HFF-Myc (cell line): ENCODE data around the gene MIS18A.
"Not testable (repeated sequence)": the region's sequence is repeated elsewhere in the genome, so short reads cannot be mapped to it uniquely, and the experiment has no call there.

Experiments
- DNase-seq: peaks from one replicate; pipeline ENCODE4 v3.0.0-alpha.2; 2011; ENCODE audit warnings: low read depth; ENCODE audit errors: extremely low read depth
- H3K4me3 ChIP-seq: replicated peaks from 2 replicates; pipeline ENCODE4 v1.5.1; 2011; ENCODE audit warnings: low read depth, mild to moderate bottlenecking, control low read depth, low read length
- TF ChIP-seq, protein P1 (sequence below): IDR thresholded peaks from 2 replicates; pipeline ENCODE4 v1.5.1; 2012; ENCODE audit warnings: mild to moderate bottlenecking, low read depth, low read length, control low read depth; ENCODE audit errors: missing control alignments

MIS18A gene

DNA sequence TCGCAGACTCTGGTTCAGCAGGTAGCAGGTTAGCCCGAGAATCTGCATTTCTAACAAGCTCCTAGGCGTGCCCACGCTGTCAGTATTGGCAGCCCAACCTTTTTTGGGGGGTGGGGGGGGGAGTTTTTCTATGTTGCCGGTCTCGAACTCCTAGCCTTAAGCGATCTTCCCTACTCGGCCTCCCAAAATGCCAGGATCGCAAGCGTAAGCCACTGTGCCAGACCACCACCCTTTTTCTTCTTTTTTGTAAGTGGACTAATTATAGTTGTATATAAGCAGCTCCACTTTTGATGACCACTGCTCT lies 480 bp upstream of the MIS18A start:
- no peak for DNase-seq
- TF ChIP-seq, protein P1, sequence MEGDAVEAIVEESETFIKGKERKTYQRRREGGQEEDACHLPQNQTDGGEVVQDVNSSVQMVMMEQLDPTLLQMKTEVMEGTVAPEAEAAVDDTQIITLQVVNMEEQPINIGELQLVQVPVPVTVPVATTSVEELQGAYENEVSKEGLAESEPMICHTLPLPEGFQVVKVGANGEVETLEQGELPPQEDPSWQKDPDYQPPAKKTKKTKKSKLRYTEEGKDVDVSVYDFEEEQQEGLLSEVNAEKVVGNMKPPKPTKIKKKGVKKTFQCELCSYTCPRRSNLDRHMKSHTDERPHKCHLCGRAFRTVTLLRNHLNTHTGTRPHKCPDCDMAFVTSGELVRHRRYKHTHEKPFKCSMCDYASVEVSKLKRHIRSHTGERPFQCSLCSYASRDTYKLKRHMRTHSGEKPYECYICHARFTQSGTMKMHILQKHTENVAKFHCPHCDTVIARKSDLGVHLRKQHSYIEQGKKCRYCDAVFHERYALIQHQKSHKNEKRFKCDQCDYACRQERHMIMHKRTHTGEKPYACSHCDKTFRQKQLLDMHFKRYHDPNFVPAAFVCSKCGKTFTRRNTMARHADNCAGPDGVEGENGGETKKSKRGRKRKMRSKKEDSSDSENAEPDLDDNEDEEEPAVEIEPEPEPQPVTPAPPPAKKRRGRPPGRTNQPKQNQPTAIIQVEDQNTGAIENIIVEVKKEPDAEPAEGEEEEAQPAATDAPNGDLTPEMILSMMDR: no peak
- H3K4me3 ChIP-seq: peak overlapping the region; percentile 85

DNA sequence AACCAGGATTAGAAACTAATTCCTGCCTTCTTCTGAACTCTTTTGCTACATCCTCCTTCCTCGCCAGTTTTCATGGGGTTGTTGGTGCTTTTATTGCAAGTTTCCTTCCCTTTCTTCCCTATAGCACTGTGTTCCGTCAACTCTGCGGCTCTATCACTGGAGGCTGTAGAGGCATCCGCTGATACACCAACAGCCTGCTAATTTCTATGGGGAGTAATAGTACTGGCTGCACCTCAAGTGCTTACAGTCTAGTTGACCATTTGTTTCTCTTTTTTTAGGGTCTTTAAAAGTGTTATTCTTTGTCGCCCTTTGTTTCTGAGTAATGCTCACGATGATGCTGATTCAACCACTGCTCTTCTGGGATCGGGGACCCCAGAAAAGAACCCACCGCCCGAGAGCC lies 746 bp downstream of the MIS18A start:
- TF ChIP-seq, protein P1: no peak
- H3K4me3 ChIP-seq: peak overlapping the region; percentile 85
- no peak for DNase-seq

- DNase-seq: no peak
- TF ChIP-seq, protein P1: no peak
- H3K4me3 ChIP-seq: no peak overlapping the region
Observed at GRCh38 chr21:32276671-32277070, 2.2 kb downstream of the MIS18A start.

DNA sequence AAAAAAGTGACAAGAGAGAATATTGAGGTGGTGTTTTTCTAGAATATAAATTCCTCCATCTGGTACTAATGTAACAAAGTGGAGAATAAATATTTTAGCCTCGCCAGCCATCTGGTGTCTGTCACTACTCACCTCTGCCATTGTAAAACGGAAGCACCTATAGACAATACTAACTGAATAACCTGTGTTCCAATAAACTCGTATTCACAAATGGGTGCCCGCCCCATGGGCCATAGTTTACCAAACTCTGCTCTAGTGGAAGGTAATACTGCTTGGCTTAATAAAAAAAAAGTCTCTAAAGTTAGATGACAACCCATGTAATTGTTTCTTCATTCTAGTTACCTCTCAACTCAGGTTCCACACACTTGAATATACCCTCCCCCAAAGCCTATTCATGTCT lies 8.1 kb downstream of the MIS18A start:
- no peak for DNase-seq
- H3K4me3 ChIP-seq: no peak overlapping the region
- TF ChIP-seq, protein P1: no peak

- DNase-seq: not testable (repeated sequence)
Observed at GRCh38 chr21:32265321-32265720, 13.5 kb downstream of the MIS18A start.

DNA sequence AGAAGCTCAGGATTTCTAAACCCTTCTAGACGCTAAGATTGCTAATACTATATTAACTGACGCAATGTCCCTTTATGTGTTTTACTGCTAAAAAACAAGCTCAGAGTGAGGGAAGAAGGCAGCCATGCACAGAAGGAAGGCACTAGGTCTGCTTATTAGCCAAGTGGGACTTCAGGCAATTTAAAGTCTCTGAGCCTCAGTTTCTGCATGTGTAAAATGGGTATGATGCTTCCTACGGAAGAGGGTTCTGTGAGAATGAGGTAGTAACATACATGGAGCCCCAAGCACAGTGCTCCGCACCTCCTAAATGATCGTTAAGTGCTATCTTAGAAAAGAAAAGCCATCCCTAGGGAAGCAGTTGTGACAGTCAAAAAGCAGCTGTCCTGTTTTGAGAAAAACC lies 16.9 kb downstream of the MIS18A start:
- no peak overlapping the region for H3K4me3 ChIP-seq
- TF ChIP-seq, protein P1: no peak
- DNase-seq: no peak

More at GRCh38 chr21:32265321-32265720, 13.5 kb downstream of the MIS18A start:
- H3K4me3 ChIP-seq: not testable (repeated sequence)

- TF ChIP-seq, protein P1: no peak
- H3K4me3 ChIP-seq: no peak overlapping the region
- no peak for DNase-seq
Observed at GRCh38 chr21:32260130-32260529, 18.7 kb downstream of the MIS18A start.

GRCh38 chr21:32258786-32259048 lies 20.1 kb downstream of the MIS18A start:
- H3K4me3 ChIP-seq, DNase-seq: not testable (repeated sequence)
